Testis (tissue), 2 donors: ENCODE data around the gene P2RY12.

ENCODE experiments used
- POLR2A ChIP-seq: fragments of 450-650 bp; IDR thresholded peaks from one replicate; pipeline ENCODE4 v1.6.1; 2017; ENCODE audit warnings: antibody characterized with exemption, mild to moderate bottlenecking, moderate library complexity
- TF ChIP-seq, protein P1 (sequence below), 3 experiments: fragments of 450-650 bp in 2 of 3; fragments of 200-600 bp in 1 of 3; sonication (generic) in 1 of 3; IDR thresholded peaks; one replicate each; pipeline ENCODE4 v1.5.1; 2016 to 2019; ENCODE audit warnings: antibody characterized with exemption in 3 of 3, mild to moderate bottlenecking in 2 of 3, moderate library complexity in 1 of 3

DNA sequence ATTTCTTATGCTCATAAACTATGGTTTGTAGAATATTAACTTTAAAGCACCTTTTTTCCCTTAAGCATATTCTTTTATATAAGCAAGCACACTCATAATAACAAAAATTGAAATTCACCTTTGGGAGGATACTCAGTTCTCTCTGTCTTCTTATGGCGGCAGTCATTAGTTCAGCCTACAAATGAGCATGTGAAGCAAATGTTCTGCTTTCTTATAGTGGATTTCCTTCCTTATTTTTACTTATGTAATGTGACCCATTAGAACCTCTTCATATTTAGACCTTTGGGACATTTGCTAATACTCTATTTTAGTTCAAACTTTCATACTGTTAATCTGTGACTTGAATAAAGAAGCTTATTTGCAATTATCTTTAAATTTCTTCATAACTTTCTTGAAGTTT lies 55.2 kb downstream of the P2RY12 start, which contains the start of gene P2RY13:
- TF ChIP-seq, protein P1, sequence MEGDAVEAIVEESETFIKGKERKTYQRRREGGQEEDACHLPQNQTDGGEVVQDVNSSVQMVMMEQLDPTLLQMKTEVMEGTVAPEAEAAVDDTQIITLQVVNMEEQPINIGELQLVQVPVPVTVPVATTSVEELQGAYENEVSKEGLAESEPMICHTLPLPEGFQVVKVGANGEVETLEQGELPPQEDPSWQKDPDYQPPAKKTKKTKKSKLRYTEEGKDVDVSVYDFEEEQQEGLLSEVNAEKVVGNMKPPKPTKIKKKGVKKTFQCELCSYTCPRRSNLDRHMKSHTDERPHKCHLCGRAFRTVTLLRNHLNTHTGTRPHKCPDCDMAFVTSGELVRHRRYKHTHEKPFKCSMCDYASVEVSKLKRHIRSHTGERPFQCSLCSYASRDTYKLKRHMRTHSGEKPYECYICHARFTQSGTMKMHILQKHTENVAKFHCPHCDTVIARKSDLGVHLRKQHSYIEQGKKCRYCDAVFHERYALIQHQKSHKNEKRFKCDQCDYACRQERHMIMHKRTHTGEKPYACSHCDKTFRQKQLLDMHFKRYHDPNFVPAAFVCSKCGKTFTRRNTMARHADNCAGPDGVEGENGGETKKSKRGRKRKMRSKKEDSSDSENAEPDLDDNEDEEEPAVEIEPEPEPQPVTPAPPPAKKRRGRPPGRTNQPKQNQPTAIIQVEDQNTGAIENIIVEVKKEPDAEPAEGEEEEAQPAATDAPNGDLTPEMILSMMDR (IDR thresholded peaks at IDR 0.05) = no peak
- no peak for TF ChIP-seq POLR2A
